OCI-LY3 (cell line): ENCODE results near the gene SLC41A3.

ENCODE experiments used
- H2AFZ ChIP-seq: fragments of 200-600, 300-600 bp; shearing (Covaris generic); 2 replicates; pipeline ENCODE4 v1.6.0; 2014; ENCODE audit warnings: antibody characterized with exemption, low read depth, low read length
- H3K27ac ChIP-seq: fragments of 200-600, 300-600 bp; sonication (generic); 2 replicates; pipeline ENCODE4 v1.5.1; 2014; ENCODE audit warnings: mild to moderate bottlenecking, low read length, moderate library complexity, mixed read lengths
- H3K27me3 ChIP-seq: fragments of 200-600, 300-600 bp; sonication (generic); 2 replicates; pipeline ENCODE4 v1.6.1; 2014; ENCODE audit warnings: low read depth, low read length, mixed read lengths
- H3K36me3 ChIP-seq: fragments of 200-600, 300-600 bp; sonication (generic); replicated peaks from 2 replicates; pipeline ENCODE3; 2014; ENCODE audit warnings: low read depth, low read length, mixed read lengths
- H3K4me1 ChIP-seq: fragments of 300-600, 200-600 bp; sonication (generic); 2 replicates; pipeline ENCODE4 v1.6.1; 2014; ENCODE audit warnings: low read length, mixed read lengths
- H3K4me2 ChIP-seq: fragments of 200-600, 300-600 bp; sonication (generic); 2 replicates; pipeline ENCODE4 v1.6.1; 2014; ENCODE audit warnings: low read length, mixed read lengths
- H3K4me3 ChIP-seq: fragments of 300-600, 200-600 bp; sonication (generic); 2 replicates; pipeline ENCODE4 v1.5.1; 2014; ENCODE audit warnings: antibody characterized with exemption, mild to moderate bottlenecking, low read length, moderate library complexity
- H3K79me2 ChIP-seq: fragments of 300-600, 200-600 bp; shearing (Covaris generic); 2 replicates; pipeline ENCODE4 v1.6.1; 2014; ENCODE audit warnings: mild to moderate bottlenecking, low read length, mixed read lengths
- H3K9ac ChIP-seq: fragments of 300-600, 200-600 bp; shearing (Covaris generic); 2 replicates; pipeline ENCODE4 v1.6.0; 2014; ENCODE audit warnings: mild to moderate bottlenecking, low read length, moderate library complexity
- H3K9me3 ChIP-seq: fragments of 200-600, 300-600 bp; shearing (Covaris generic); 2 replicates; pipeline ENCODE4 v1.6.1; 2014; ENCODE audit warnings: low read length, mixed read lengths; ENCODE audit not compliant: insufficient read depth
- H4K20me1 ChIP-seq: fragments of 200-600, 300-600 bp; sonication (generic); 2 replicates; pipeline ENCODE4 v1.6.1; 2016; ENCODE audit warnings: low read length, mixed read lengths; ENCODE audit not compliant: insufficient read depth
- EZH2phosphoT487 ChIP-seq: fragments of 200-600 bp; shearing (Covaris generic); IDR thresholded peaks from 2 replicates; pipeline ENCODE4 v1.6.1; 2018; ENCODE audit warnings: antibody characterized with exemption, mixed run types, low read depth
- TF ChIP-seq, protein P1 (sequence below): fragments of 200-600, 300-600 bp; sonication (generic); IDR thresholded peaks from 2 replicates; pipeline ENCODE4 v1.5.1; 2014; ENCODE audit warnings: antibody characterized with exemption, low read length, low read depth

Gene SLC41A3

GRCh38 chr3:126005951-126006350, 78.0 kb downstream of the SLC41A3 start:
- H3K4me1 ChIP-seq = no peaks in the 10 kb centered on the region
- H2AFZ ChIP-seq = no peak overlapping the region
- TF ChIP-seq, protein P1, sequence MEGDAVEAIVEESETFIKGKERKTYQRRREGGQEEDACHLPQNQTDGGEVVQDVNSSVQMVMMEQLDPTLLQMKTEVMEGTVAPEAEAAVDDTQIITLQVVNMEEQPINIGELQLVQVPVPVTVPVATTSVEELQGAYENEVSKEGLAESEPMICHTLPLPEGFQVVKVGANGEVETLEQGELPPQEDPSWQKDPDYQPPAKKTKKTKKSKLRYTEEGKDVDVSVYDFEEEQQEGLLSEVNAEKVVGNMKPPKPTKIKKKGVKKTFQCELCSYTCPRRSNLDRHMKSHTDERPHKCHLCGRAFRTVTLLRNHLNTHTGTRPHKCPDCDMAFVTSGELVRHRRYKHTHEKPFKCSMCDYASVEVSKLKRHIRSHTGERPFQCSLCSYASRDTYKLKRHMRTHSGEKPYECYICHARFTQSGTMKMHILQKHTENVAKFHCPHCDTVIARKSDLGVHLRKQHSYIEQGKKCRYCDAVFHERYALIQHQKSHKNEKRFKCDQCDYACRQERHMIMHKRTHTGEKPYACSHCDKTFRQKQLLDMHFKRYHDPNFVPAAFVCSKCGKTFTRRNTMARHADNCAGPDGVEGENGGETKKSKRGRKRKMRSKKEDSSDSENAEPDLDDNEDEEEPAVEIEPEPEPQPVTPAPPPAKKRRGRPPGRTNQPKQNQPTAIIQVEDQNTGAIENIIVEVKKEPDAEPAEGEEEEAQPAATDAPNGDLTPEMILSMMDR = no peak
- no peak for TF ChIP-seq EZH2phosphoT487
- H4K20me1 ChIP-seq = no peaks in the 10 kb centered on the region
- no peaks in the 10 kb centered on the region for H3K79me2 ChIP-seq
- H3K4me3 ChIP-seq = no peak overlapping the region
- H3K36me3 ChIP-seq = no peaks in the 10 kb centered on the region
- no peaks in the 10 kb centered on the region for H3K9me3 ChIP-seq
- no peak overlapping the region for H3K4me2 ChIP-seq
- H3K27me3 ChIP-seq = no peaks in the 10 kb centered on the region
- H3K9ac ChIP-seq = no peak overlapping the region
- no peak overlapping the region for H3K27ac ChIP-seq

DNA sequence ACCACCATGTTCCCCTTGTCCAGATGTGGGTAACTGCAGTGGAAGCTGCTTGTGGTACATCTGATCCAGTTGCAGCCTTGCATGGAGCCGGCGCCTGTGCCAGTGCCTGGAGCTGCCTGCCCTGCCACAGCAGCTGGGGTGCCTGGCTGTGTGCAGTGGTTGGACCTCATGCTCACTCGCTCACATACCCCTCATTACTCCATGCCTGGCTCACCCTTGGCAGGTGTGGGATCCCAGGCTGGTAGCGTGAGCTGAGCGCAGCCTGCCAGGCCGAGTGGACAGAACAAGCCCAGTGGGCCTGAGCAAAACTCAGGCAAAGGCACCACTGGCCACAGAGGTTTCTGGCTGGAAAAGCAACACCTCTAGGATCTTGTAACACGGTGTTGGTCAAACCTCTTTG, 79.2 kb downstream of the SLC41A3 start:
- Histone ChIP-seq H3K9me3 (no peaks in the 10 kb centered on the region), H3K27ac (no peak overlapping the region), H3K4me3 (no peak overlapping the region), H4K20me1 (no peaks in the 10 kb centered on the region), H3K4me2 (no peak overlapping the region), H3K36me3 (no peaks in the 10 kb centered on the region), H3K4me1 (no peaks in the 10 kb centered on the region), H3K9ac (no peak overlapping the region), H3K79me2 (no peaks in the 10 kb centered on the region), H2AFZ (no peak overlapping the region), H3K27me3 (no peaks in the 10 kb centered on the region)
- TF ChIP-seq EZH2phosphoT487 = no peak
- TF ChIP-seq, protein P1 = no peak

DNA sequence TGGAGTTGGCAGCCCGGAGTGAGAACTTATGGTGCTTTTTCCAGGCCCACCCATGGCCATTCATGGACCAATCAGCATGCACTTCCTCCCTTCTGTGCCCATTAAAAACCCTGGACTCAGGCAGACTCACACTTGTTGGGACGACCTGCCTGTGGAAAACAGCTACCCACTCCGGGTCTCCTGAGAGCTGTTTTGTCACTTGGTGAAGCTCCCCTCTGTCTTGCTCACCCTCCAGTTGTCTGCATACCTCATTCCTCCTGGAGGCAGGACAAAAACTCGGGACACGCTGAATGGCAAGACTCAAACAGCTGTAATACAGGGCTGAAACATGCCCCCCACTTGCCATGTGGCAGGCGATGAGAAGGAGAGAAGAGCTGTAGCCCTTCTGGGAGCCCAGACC, 79.7 kb downstream of the SLC41A3 start:
- H3K4me2 ChIP-seq = no peak overlapping the region
- no peaks in the 10 kb centered on the region for H4K20me1 ChIP-seq
- no peak overlapping the region for H3K4me3 ChIP-seq
- no peaks in the 10 kb centered on the region for H3K36me3 ChIP-seq
- no peak for TF ChIP-seq EZH2phosphoT487
- TF ChIP-seq, protein P1 = no peak
- H2AFZ ChIP-seq = no peak overlapping the region
- H3K9me3 ChIP-seq = no peaks in the 10 kb centered on the region
- no peaks in the 10 kb centered on the region for H3K4me1 ChIP-seq
- H3K9ac ChIP-seq = no peak overlapping the region
- H3K27ac ChIP-seq = no peak overlapping the region
- no peaks in the 10 kb centered on the region for H3K27me3 ChIP-seq
- no peaks in the 10 kb centered on the region for H3K79me2 ChIP-seq

DNA sequence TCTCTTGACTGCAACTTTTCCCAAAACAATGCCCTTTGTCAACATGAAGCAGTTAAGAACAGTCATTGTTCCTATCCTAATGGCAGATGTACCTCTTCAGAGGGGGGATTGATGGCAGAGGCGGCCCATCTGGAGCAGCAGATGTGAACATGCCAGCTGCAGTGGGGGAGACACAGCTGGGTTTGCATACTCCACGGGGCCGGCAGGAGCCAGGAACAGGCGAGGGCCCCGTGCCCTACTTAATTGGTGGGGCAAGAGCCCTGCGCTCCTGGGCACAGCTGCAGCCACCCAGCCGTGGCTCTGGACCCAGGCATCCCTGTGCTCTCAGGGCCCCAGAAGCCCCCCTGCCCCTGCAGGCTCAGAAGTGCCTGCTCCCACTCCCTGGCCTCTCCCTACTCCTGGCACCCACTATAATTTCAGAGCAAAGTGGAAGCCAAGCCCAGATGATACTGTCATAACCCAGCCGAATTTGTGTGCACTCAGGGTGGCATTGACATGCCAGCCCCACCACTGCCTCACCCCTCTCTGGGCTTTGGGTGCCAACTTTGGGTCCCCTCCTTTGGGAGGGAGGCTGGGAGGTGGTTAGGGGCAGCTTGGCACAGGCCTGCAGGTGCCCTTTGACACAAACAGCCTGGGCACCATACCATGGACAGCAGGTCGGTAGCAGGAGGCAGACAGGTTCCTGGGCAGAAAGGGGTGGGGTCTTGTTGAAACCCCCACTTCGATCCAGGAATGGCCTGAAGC, 80.3 kb downstream of the SLC41A3 start:
- no peaks in the 10 kb centered on the region for H4K20me1 ChIP-seq
- no peak overlapping the region for H3K9ac ChIP-seq
- H3K9me3 ChIP-seq = no peaks in the 10 kb centered on the region
- no peaks in the 10 kb centered on the region for H3K4me1 ChIP-seq
- H3K27ac ChIP-seq = no peak overlapping the region
- no peak overlapping the region for H3K4me2 ChIP-seq
- H3K36me3 ChIP-seq = no peaks in the 10 kb centered on the region
- H3K27me3 ChIP-seq = no peaks in the 10 kb centered on the region
- no peak overlapping the region for H3K4me3 ChIP-seq
- TF ChIP-seq, protein P1 = no peak
- no peak for TF ChIP-seq EZH2phosphoT487
- no peaks in the 10 kb centered on the region for H3K79me2 ChIP-seq
- no peak overlapping the region for H2AFZ ChIP-seq
